Panc1 (cell line): ENCODE measurements around the gene CFHR4.

Experiments
- CTCF ChIP-seq: fragments of 450-650 bp; IDR thresholded peaks from 2 replicates; pipeline ENCODE4 v1.5.1; 2017; ENCODE audit warnings: mild to moderate bottlenecking
- POLR2AphosphoS5 ChIP-seq: IDR thresholded peaks from 2 replicates; pipeline ENCODE4 v1.6.1; 2012; ENCODE audit warnings: mild to moderate bottlenecking, low read depth, low read length, moderate library complexity
- TCF7L2 ChIP-seq: IDR thresholded peaks from 2 replicates; pipeline ENCODE4 v1.6.1; 2011; ENCODE audit warnings: mild to moderate bottlenecking, low read depth, low read length, inconsistent platforms
- TF ChIP-seq, protein P1 (sequence below), 2 experiments: IDR thresholded peaks; 2 replicates each; pipeline ENCODE4 v1.6.1; 2011 to 2012; ENCODE audit warnings: low read depth in 2 of 2, control low read depth in 1 of 2, low read length in 1 of 2, mild to moderate bottlenecking in 1 of 2, moderate library complexity in 1 of 2; ENCODE audit not compliant: insufficient read depth in 1 of 2

DNA sequence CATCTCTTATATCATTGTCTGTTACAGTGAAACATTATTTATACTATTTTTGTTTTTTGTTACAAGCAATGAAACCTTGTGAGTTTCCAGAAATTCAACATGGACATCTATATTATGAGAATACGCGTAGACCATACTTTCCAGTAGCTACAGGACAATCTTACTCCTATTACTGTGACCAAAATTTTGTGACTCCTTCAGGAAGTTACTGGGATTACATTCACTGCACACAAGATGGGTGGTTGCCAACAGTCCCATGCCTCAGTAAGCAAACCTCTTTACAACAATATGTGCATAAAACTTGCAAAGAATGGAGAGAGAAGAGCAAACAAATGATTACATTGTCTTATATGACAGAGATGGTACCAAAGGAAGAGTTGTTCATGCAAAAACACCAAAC is 22.4 kb downstream of the CFHR4 start:
- TF ChIP-seq CTCF (no peak), POLR2AphosphoS5 (no peak), TCF7L2 (no peak)
- TF ChIP-seq, protein P1, sequence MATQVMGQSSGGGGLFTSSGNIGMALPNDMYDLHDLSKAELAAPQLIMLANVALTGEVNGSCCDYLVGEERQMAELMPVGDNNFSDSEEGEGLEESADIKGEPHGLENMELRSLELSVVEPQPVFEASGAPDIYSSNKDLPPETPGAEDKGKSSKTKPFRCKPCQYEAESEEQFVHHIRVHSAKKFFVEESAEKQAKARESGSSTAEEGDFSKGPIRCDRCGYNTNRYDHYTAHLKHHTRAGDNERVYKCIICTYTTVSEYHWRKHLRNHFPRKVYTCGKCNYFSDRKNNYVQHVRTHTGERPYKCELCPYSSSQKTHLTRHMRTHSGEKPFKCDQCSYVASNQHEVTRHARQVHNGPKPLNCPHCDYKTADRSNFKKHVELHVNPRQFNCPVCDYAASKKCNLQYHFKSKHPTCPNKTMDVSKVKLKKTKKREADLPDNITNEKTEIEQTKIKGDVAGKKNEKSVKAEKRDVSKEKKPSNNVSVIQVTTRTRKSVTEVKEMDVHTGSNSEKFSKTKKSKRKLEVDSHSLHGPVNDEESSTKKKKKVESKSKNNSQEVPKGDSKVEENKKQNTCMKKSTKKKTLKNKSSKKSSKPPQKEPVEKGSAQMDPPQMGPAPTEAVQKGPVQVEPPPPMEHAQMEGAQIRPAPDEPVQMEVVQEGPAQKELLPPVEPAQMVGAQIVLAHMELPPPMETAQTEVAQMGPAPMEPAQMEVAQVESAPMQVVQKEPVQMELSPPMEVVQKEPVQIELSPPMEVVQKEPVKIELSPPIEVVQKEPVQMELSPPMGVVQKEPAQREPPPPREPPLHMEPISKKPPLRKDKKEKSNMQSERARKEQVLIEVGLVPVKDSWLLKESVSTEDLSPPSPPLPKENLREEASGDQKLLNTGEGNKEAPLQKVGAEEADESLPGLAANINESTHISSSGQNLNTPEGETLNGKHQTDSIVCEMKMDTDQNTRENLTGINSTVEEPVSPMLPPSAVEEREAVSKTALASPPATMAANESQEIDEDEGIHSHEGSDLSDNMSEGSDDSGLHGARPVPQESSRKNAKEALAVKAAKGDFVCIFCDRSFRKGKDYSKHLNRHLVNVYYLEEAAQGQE (IDR thresholded peaks at IDR 0.05; ENCODE audit: insufficient read depth in 1 of 2, low read depth in 2 of 2, low read length in 1 of 2), result no peak
